DOHH2 (cell line): ENCODE results near the gene MYCBP2.
A peak's percentile ranks its signal among the peaks of the same experiment; 100 is the strongest.

Experiments
- H3F3A ChIP-seq: fragments of 200-600 bp; sonication (generic), shearing (Covaris generic); 2 replicates; pipeline ENCODE4 v1.6.0; 2016; ENCODE audit warnings: antibody characterized with exemption, mild to moderate bottlenecking; ENCODE audit not compliant: control insufficient read depth, insufficient read depth
- H3K27ac ChIP-seq: fragments of 200-600 bp; sonication (generic); 2 replicates; pipeline ENCODE4 v1.5.1; 2014; ENCODE audit warnings: low read depth, mild to moderate bottlenecking, low read length, moderate library complexity
- H3K27me3 ChIP-seq: fragments of 200-600 bp; sonication (generic); 2 replicates; pipeline ENCODE4 v1.6.1; 2014; ENCODE audit warnings: mild to moderate bottlenecking, low read length, mixed read lengths; ENCODE audit not compliant: control insufficient read depth
- H3K36me3 ChIP-seq: fragments of 200-600 bp; sonication (generic); 2 replicates; pipeline ENCODE4 v1.6.1; 2014; ENCODE audit warnings: mild to moderate bottlenecking, low read length, moderate library complexity, mixed read lengths; ENCODE audit not compliant: control insufficient read depth
- H3K4me1 ChIP-seq: fragments of 200-600 bp; sonication (generic); 2 replicates; pipeline ENCODE4 v1.6.1; 2014; ENCODE audit warnings: mild to moderate bottlenecking, low read length, mixed read lengths; ENCODE audit not compliant: control insufficient read depth
- H3K4me2 ChIP-seq: fragments of 200-600 bp; sonication (generic); 2 replicates; pipeline ENCODE4 v1.6.0; 2014; ENCODE audit warnings: mild to moderate bottlenecking, low read length, moderate library complexity
- H3K4me3 ChIP-seq: fragments of 200-600 bp; sonication (generic); 2 replicates; pipeline ENCODE4 v1.5.1; 2014; ENCODE audit warnings: mild to moderate bottlenecking, low read length, mixed read lengths
- H3K79me2 ChIP-seq: fragments of 200-600 bp; sonication (generic); 2 replicates; pipeline ENCODE4 v1.6.1; 2014; ENCODE audit warnings: mild to moderate bottlenecking, low read length, mixed read lengths; ENCODE audit not compliant: control insufficient read depth
- H3K9me2 ChIP-seq: fragments of 200-600 bp; sonication (generic); replicated peaks from 2 replicates; pipeline ENCODE4 v1.6.1; 2014; ENCODE audit warnings: mild to moderate bottlenecking, low read length, mixed read lengths; ENCODE audit not compliant: control insufficient read depth
- H3K9me3 ChIP-seq: fragments of 200-600 bp; sonication (generic); 2 replicates; pipeline ENCODE4 v1.6.1; 2014; ENCODE audit warnings: antibody characterized with exemption, low read length, mixed read lengths; ENCODE audit not compliant: control insufficient read depth, insufficient read depth
- H4K20me1 ChIP-seq: fragments of 200-600 bp; sonication (generic); 2 replicates; pipeline ENCODE4 v1.6.0; 2014; ENCODE audit warnings: low read depth, mild to moderate bottlenecking, antibody characterized with exemption, low read length, moderate library complexity; ENCODE audit not compliant: control insufficient read depth, insufficient read depth
- EZH2phosphoT487 ChIP-seq: fragments of 200-600 bp; sonication (generic); IDR thresholded peaks from 2 replicates; pipeline ENCODE4 v1.6.1; 2017; ENCODE audit warnings: borderline replicate concordance, mild to moderate bottlenecking, antibody characterized with exemption, low read length, moderate library complexity, mixed read lengths
- TF ChIP-seq, protein P1 (sequence below): fragments of 200-600 bp; sonication (generic); IDR thresholded peaks from one replicate; pipeline ENCODE4 v1.5.1; 2014; ENCODE audit warnings: antibody characterized with exemption, mild to moderate bottlenecking, low read depth, low read length; ENCODE audit not compliant: poor library complexity, severe bottlenecking

MYCBP2 gene

DNA sequence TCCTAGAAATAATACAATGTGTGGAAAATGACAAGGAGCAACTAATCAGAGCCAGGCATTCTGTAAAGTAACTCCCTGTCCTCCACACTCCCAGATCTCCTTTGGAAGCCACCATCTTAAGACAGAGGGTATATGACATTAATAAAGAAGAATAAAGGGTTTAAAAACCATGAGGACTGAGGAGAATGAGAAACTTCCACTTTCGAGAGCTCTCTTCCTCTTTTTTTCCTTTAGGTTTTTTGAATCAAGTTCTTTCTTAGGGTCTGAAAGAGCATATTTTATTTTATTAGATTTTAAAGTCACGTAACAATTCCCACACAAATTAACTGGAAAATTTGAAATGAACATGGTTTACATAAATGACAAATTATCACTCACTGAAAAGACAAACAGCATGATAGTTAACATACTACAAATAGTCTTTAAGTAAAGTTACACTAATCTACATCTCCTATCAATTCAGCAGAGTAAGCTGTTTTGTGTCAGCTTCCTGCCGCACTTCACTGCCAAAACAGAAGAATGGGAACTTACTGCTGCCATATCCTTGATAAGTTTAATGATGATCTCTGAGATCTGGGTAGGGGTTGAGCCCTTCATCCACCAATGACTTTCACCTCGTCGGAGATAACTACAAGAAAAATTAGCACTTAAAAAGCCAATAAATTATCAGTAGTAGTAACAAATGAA, 261.3 kb downstream of the MYCBP2 start:
- Histone ChIP-seq H3K9me3 (no peaks in the 10 kb centered on the region), H3K9me2 (no peaks in the 10 kb centered on the region), H3K27ac (peak overlapping the region; percentile 16; the same call in 1 of the 2 replicates), H3K36me3 (peaks cover 81% of the 10 kb centered on the region), H3K79me2 (no peaks in the 10 kb centered on the region), H3K4me3 (no peak overlapping the region), H3K27me3 (no peaks in the 10 kb centered on the region), H3K4me1 (peaks cover 16% of the 10 kb centered on the region), H3F3A (peaks cover 16% of the 10 kb centered on the region), H4K20me1 (no peaks in the 10 kb centered on the region), H3K4me2 (peak overlapping the region; percentile 12; the same call in 1 of the 2 replicates)
- no peak for TF ChIP-seq EZH2phosphoT487
- TF ChIP-seq, protein P1, sequence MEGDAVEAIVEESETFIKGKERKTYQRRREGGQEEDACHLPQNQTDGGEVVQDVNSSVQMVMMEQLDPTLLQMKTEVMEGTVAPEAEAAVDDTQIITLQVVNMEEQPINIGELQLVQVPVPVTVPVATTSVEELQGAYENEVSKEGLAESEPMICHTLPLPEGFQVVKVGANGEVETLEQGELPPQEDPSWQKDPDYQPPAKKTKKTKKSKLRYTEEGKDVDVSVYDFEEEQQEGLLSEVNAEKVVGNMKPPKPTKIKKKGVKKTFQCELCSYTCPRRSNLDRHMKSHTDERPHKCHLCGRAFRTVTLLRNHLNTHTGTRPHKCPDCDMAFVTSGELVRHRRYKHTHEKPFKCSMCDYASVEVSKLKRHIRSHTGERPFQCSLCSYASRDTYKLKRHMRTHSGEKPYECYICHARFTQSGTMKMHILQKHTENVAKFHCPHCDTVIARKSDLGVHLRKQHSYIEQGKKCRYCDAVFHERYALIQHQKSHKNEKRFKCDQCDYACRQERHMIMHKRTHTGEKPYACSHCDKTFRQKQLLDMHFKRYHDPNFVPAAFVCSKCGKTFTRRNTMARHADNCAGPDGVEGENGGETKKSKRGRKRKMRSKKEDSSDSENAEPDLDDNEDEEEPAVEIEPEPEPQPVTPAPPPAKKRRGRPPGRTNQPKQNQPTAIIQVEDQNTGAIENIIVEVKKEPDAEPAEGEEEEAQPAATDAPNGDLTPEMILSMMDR: no peak

DNA sequence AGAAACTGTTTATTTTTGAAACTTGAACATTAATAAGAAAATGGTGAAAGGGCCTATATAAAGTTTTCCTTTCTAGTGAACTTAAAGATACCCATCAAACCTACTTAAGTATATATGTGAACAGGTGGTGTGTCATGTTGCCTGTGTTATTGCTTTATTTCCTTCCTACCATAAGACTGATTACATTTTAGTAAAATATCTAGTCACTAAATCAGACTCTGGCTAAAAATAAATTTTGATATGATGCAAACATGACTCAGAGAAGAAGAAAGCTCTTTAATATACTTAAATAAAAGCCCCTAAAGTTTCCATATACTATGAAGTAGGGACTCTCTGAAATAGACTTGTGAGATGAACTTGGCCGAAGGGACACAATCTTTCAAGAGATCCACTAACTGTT, 264.8 kb downstream of the MYCBP2 start:
- Histone ChIP-seq H3K4me1 (peaks cover 16% of the 10 kb centered on the region), H3K79me2 (no peaks in the 10 kb centered on the region), H3K4me3 (no peak overlapping the region), H3K27me3 (no peaks in the 10 kb centered on the region), H3K9me2 (no peaks in the 10 kb centered on the region), H3K36me3 (peaks cover 78% of the 10 kb centered on the region), H4K20me1 (no peaks in the 10 kb centered on the region), H3K4me2 (no peak overlapping the region), H3K27ac (no peak overlapping the region), H3K9me3 (no peaks in the 10 kb centered on the region), H3F3A (peaks cover 14% of the 10 kb centered on the region)
- TF ChIP-seq, protein P1: no peak
- no peak for TF ChIP-seq EZH2phosphoT487

DNA sequence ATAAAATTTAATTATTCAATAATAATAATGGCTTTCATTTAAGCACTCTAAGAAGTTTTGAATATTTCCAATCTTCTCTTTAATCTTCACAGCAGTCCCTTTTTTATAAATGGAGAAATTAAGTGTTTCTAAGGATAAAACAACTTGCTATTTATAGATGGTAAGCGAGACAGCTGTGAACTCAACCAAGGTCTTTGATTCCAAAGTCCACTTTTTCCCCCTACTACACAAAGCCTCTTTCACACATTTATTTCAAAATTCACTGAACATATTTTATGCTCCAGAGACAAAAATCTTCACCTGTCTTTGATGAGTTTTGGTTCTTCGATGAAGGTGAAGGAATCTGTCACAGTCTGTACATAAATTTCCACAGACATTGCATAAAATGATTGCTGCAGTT, 265.5 kb downstream of the MYCBP2 start:
- TF ChIP-seq, protein P1: no peak
- TF ChIP-seq EZH2phosphoT487: no peak
- Histone ChIP-seq H3K9me3 (no peaks in the 10 kb centered on the region), H3K4me1 (peaks cover 13% of the 10 kb centered on the region), H3K27me3 (no peaks in the 10 kb centered on the region), H3K4me3 (no peak overlapping the region), H3F3A (peaks cover 9% of the 10 kb centered on the region), H3K36me3 (peaks cover 79% of the 10 kb centered on the region), H3K9me2 (no peaks in the 10 kb centered on the region), H3K4me2 (no peak overlapping the region), H4K20me1 (no peaks in the 10 kb centered on the region), H3K27ac (no peak overlapping the region), H3K79me2 (no peaks in the 10 kb centered on the region)
